Caco-2 (cell line): ENCODE results near the gene NGDN. TPM values are rescaled to one million over a fixed set of nuclear protein-coding genes. Genes with fewer than 3 reads are reported as not detected.

ENCODE experiments used
- Bru-seq: library from RNA; stranded (reverse); fragments of 400-500 nt; gene quantifications from one replicate; lab custom pipeline; 2021; lab: Mats Ljungman, UMichigan
- BruChase-seq, 2 experiments: library from RNA; stranded (reverse); fragments of 400-500 nt; gene quantifications; one replicate each; lab custom pipeline; 2021; lab: Mats Ljungman, UMichigan
- BruUV-seq: library from RNA; stranded (reverse); fragments of 400-500 nt; replicated peaks from 2 replicates; lab custom pipeline; 2021; lab: Mats Ljungman, UMichigan
- CTCF ChIA-PET: fragments of 300-600 bp; sonication (Branson Sonifier 250); formaldehyde crosslinking; loops from one replicate; lab custom pipeline; 2022; ENCODE audit warnings: antibody characterized with exemption; lab: Charles Lee
- POLR2A ChIA-PET: fragments of 300-600 bp; sonication (Branson Sonifier 250); formaldehyde crosslinking; loops from one replicate; lab custom pipeline; 2022; ENCODE audit warnings: antibody characterized with exemption; lab: Charles Lee
- DNase-seq, 2 experiments: peaks; one replicate each; pipeline versions ENCODE4 v3.0.0 to v3.0.0-alpha.2; 2020 to 2022
- H3K27me3 ChIP-seq: replicated peaks from 2 replicates; pipeline ENCODE4 v1.6.0; 2011; ENCODE audit warnings: low read length; ENCODE audit not compliant: control insufficient read depth, insufficient read depth
- H3K36me3 ChIP-seq: 2 replicates; pipeline ENCODE4 v1.5.1; 2011; ENCODE audit warnings: low read length; ENCODE audit not compliant: control insufficient read depth, insufficient read depth
- H3K4me1 ChIP-seq: fragments of 250-450 bp; sonication (Bioruptor Pico); 2 replicates; pipeline ENCODE4 v1.5.1; 2020; ENCODE audit warnings: mild to moderate bottlenecking
- H3K4me3 ChIP-seq: 2 replicates; pipeline ENCODE4 v1.5.1; 2011; ENCODE audit warnings: low read depth, mild to moderate bottlenecking, control low read depth, low read length
- H3K9me3 ChIP-seq: fragments of 250-450 bp; sonication (Bioruptor Pico); 2 replicates; pipeline ENCODE4 v1.5.1; 2020; ENCODE audit warnings: mild to moderate bottlenecking, moderate library complexity
- H3K27ac Mint-ChIP-seq: one replicate; pipeline ENCODE4 v1.8.0; 2022; ENCODE audit warnings: mixed read lengths; ENCODE audit not compliant: unreplicated experiment
- H3K27me3 Mint-ChIP-seq: one replicate; pipeline ENCODE4 v1.8.0; 2022; ENCODE audit warnings: mixed read lengths; ENCODE audit not compliant: insufficient read depth, unreplicated experiment
- H3K36me3 Mint-ChIP-seq: one replicate; pipeline ENCODE4 v1.8.0; 2022; ENCODE audit warnings: mild to moderate bottlenecking, mixed read lengths; ENCODE audit not compliant: insufficient read depth, unreplicated experiment
- H3K4me1 Mint-ChIP-seq: one replicate; pipeline ENCODE4 v1.8.0; 2022; ENCODE audit warnings: low read depth, mixed read lengths; ENCODE audit not compliant: unreplicated experiment
- H3K4me3 Mint-ChIP-seq: one replicate; pipeline ENCODE4 v1.8.0; 2022; ENCODE audit warnings: mild to moderate bottlenecking, moderate library complexity, mixed read lengths; ENCODE audit not compliant: unreplicated experiment
- H3K9me3 Mint-ChIP-seq: one replicate; pipeline ENCODE4 v1.8.0; 2022; ENCODE audit warnings: mixed read lengths; ENCODE audit not compliant: unreplicated experiment
- CTCF ChIP-seq, 2 experiments: fragments of 200-600 bp in 1 of 2; IDR thresholded peaks; 1 replicate in 1 of 2; 2 replicates in 1 of 2; pipeline versions ENCODE4 v1.5.1 to v1.8.0; 2011 to 2022; ENCODE audit warnings: antibody characterized with exemption in 1 of 2, control low read depth in 1 of 2, inconsistent platforms in 1 of 2, low read depth in 1 of 2, low read length in 1 of 2, mild to moderate bottlenecking in 1 of 2, moderate library complexity in 1 of 2; ENCODE audit not compliant: insufficient read depth in 1 of 2, severe bottlenecking in 1 of 2, unreplicated experiment in 1 of 2
- intact Hi-C: fragments of 100-400 bp; cut with micrococcal nuclease; formaldehyde crosslinking; loops from one replicate; pipeline ENCODE4 v1.10.0; 2022; ENCODE audit not compliant: unreplicated experiment
- long read RNA-seq: library from polyadenylated mRNA; stranded (forward); transcript quantifications from one replicate; pipeline ENCODE4 v2.0.0, GENCODE V29; 2022
- total RNA-seq: library from RNA; stranded (reverse); gene quantifications from 2 replicates; pipeline ENCODE4 v1.2.3, GENCODE V29; 2022

The NGDN gene, protein sequence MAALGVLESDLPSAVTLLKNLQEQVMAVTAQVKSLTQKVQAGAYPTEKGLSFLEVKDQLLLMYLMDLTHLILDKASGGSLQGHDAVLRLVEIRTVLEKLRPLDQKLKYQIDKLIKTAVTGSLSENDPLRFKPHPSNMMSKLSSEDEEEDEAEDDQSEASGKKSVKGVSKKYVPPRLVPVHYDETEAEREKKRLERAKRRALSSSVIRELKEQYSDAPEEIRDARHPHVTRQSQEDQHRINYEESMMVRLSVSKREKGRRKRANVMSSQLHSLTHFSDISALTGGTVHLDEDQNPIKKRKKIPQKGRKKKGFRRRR
- total RNA-seq: 54.5 and 55.0 TPM in 2 replicates
- percentile 91 among the genes with signal in this experiment for Bru-seq, nascent RNA
- BruChase-seq, experiment 1, labeled RNA remaining after a 2-hour chase: percentile 90 among the genes with signal in this experiment
- percentile 84 among the genes with signal in this experiment for BruChase-seq, experiment 2, labeled RNA remaining after a 6-hour chase
- long read RNA-seq, transcript NGDN-202 (11 exons, 1,143 nt): major isoform, 130 of 159 reads
- long read RNA-seq, partial matches to known transcripts: 10 of 159 reads
- long read RNA-seq, other reads (novel, unspliced or antisense): 18 of 159 reads

- Mint-ChIP-seq H3K9me3 (no peaks in the 10 kb centered on the region), H3K4me1 (peaks cover 12% of the 10 kb centered on the region), H3K27me3 (no peaks in the 10 kb centered on the region), H3K4me3 (no peak within 1 kb of the TSS), H3K36me3 (peaks cover 40% of the 10 kb centered on the region), H3K27ac (no peak within 1 kb of the TSS)
- Histone ChIP-seq H3K27me3 (no peaks in the 10 kb centered on the region), H3K4me1 (peaks cover 15% of the 10 kb centered on the region), H3K4me3 (peak within 1 kb of the TSS; percentile 87), H3K9me3 (no peaks in the 10 kb centered on the region), H3K36me3 (no peaks in the 10 kb centered on the region)
- ChIA-PET CTCF (no interaction called here), POLR2A (interaction anchor here (0.6 to 1.5 kb wide), 3 partner anchors 9 to 148 kb away, joined by 3 to 6 read pairs (median 5); partner anchors contain the start of gene PABPN1)
- no TSS peak for BruUV-seq
- intact Hi-C loops: loop anchor here (5.0 kb wide), 2 partner anchors 87 to 147 kb away; partner anchors contain the start of gene PABPN1
- TF ChIP-seq CTCF (IDR thresholded peaks at IDR 0.05; ENCODE audit: insufficient read depth in 1 of 2, low read depth in 1 of 2, low read length in 1 of 2, severe bottlenecking in 1 of 2, unreplicated experiment in 1 of 2): peak; percentile 81 to 83
- peak; percentile 96 to 97 for DNase-seq
Observed at GRCh38 chr14:23469127-23469905, at the start of gene NGDN. TSS of gene NGDN (plus strand) at chr14:23469703. CDS start at chr14:23469716, 13 bp downstream.

- H3K9me3 ChIP-seq: no peaks in the 10 kb centered on the region
- POLR2A ChIA-PET: no interaction called here
- H3K4me1 ChIP-seq: no peaks in the 10 kb centered on the region
- TF ChIP-seq CTCF (IDR thresholded peaks at IDR 0.05; ENCODE audit: insufficient read depth in 1 of 2, low read depth in 1 of 2, low read length in 1 of 2, severe bottlenecking in 1 of 2, unreplicated experiment in 1 of 2): no peak
- H3K9me3 Mint-ChIP-seq: no peaks in the 10 kb centered on the region
- no peak overlapping the region for H3K4me3 Mint-ChIP-seq
- CTCF ChIA-PET: no interaction called here
- intact Hi-C loops: no loop called here
- H3K4me3 ChIP-seq: no peak overlapping the region
- H3K27ac Mint-ChIP-seq: no peak overlapping the region
- no peaks in the 10 kb centered on the region for H3K36me3 Mint-ChIP-seq
- H3K27me3 Mint-ChIP-seq: peaks cover 4% of the 10 kb centered on the region
- DNase-seq: no peak
- H3K36me3 ChIP-seq: no peaks in the 10 kb centered on the region
- H3K27me3 ChIP-seq: no peaks in the 10 kb centered on the region
- no peaks in the 10 kb centered on the region for H3K4me1 Mint-ChIP-seq
- BruUV-seq: no TSS peak
Observed at GRCh38 chr14:23421594-23421993, 47.9 kb upstream of the NGDN start.

DNA sequence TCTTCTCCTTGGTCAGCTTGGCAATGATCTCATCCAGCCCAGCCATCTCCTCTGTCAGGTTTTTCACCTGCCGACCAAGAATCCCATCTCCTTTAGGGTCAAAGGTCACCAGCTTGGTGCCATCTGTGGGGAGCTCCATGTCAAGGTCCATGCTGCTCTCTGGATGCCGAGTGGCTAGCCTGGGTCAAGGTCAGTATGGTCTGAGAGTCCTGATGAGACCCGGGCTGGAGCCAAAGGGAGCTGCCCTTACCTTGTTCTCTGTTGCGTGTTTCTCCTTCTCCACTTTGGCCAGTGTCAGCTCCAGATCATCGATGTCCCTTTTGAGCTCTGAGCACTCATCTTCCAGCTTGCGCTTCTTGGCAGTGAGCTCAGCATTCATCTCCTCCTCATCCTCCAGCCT, 45.8 kb upstream of the NGDN start:
- CTCF ChIA-PET: interaction anchor here (0.6 kb wide), 1 partner anchor 21 kb away, joined by 3 read pairs; no protein-coding TSS in a partner anchor
- intact Hi-C loops: no loop called here
- no peaks in the 10 kb centered on the region for H3K27me3 ChIP-seq

More for the DNA sequence above, 45.8 kb upstream of the NGDN start:
- no peaks in the 10 kb centered on the region for H3K4me1 ChIP-seq
- Mint-ChIP-seq H3K36me3 (no peaks in the 10 kb centered on the region), H3K4me1 (no peaks in the 10 kb centered on the region), H3K9me3 (no peaks in the 10 kb centered on the region), H3K27ac (no peak overlapping the region), H3K27me3 (peaks cover 4% of the 10 kb centered on the region), H3K4me3 (no peak overlapping the region)
- H3K9me3 ChIP-seq: no peaks in the 10 kb centered on the region
- no peak for DNase-seq
- H3K4me3 ChIP-seq: no peak overlapping the region
- no TSS peak for BruUV-seq
- TF ChIP-seq CTCF (IDR thresholded peaks at IDR 0.05; ENCODE audit: insufficient read depth in 1 of 2, low read depth in 1 of 2, low read length in 1 of 2, severe bottlenecking in 1 of 2, unreplicated experiment in 1 of 2): no peak
- POLR2A ChIA-PET: no interaction called here
- no peaks in the 10 kb centered on the region for H3K36me3 ChIP-seq
